ENCODE data around the gene BAHCC1. TPM values are rescaled to one million over a fixed set of nuclear protein-coding genes. Genes with fewer than 3 reads are reported as not detected.

The BAHCC1 gene
- total and polyA plus RNA-seq, 9 of the 15 experiments (the other 6 are each of a cell fraction or from before 2014, with no cell fraction given), result 0.14 to 26.9 (median 5.0) TPM

DNA sequence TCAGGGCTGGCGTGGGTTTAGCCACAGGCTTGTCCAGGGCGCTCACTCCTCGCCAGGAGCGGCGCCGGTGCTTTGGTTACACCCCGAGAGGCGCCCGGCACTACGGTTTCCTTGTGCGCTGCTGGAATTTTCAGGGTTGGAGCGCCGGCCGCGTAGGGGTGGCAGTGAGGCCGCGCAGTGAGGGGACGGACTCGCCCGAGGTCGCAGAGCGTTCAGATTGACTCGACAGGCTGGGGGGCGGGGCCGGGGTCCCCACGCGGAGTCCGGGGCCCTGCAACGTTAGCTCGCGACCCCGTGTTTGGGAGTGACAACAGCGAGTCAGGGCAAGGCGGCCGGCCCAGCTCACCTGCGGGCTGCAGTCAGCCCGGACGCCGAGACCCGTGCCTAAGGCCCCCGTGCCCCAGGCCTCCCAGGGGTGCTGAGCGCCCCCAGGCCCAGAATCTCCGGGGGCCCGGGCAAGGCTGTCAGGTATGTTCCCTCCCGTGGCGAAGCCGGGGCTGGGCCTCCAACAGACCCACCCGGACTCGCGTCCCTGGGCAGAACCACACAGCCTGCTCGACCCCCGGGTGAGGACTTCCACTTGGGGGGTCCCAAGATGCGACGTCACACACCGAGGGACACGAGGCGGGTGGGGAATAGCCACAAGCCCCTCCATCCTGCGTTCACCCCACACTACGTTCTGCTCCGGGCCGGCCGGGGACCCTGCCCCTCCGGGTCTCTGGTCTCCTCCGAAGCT lies 118.7 kb downstream of the BAHCC1 start:
- POLR2A ChIA-PET, result interaction anchor here (0.6 to 6.4 kb wide), 7 partner anchors 15 to 690 kb away, joined by 3 to 132 read pairs (median 3); no protein-coding TSS in a partner anchor
- Histone ChIP-seq H3K9me3 (replicated peaks; ENCODE audit: control insufficient read depth, insufficient read depth, low read depth, low read length) (0 out of 2 replicates have a peak, but pooled peaks cover 1% of the 10 kb centered on the region), H3K36me3 (ENCODE audit: control insufficient read depth, insufficient read depth, low read length) (peaks cover 35% of the 10 kb centered on the region), H3K4me1 (replicated peaks in 1 of 2; ENCODE audit: control insufficient read depth in 2 of 2, insufficient read depth in 2 of 2, low read length in 2 of 2) (peaks cover 35 to 78% of the 10 kb centered on the region in 2 experiments), H3K79me2 (ENCODE audit: control insufficient read depth, insufficient read depth, low read length) (peaks cover 37% of the 10 kb centered on the region), H3K4me2 (ENCODE audit: insufficient read depth, low read length) (peak overlapping the region; percentile 72), H3K4me3 (peak overlapping the region; percentile 58), H3K27ac (ENCODE audit: extremely low read depth, low read depth, low read length) (peak overlapping the region; percentile 96), H3K9me1 (ENCODE audit: control insufficient read depth, insufficient read depth, low read length) (peaks cover 9% of the 10 kb centered on the region), H4K20me1 (replicated peaks; ENCODE audit: control insufficient read depth, insufficient read depth, low read length) (peaks cover 33% of the 10 kb centered on the region), H3K27me3 (ENCODE audit: control insufficient read depth in 2 of 2, insufficient read depth in 2 of 2, low read length in 2 of 2) (no peaks in the 10 kb centered on the region), H2AFZ (ENCODE audit: low read depth, low read length) (peak overlapping the region; percentile 58; the same call in 1 of the 2 replicates), H3K9ac (ENCODE audit: insufficient read depth in 1 of 2, low read depth in 2 of 2, low read length in 2 of 2) (peak overlapping the region; percentile 98)
- in situ Hi-C loops (cut with MboI) (no loop called here), intact Hi-C loops (cut with micrococcal nuclease) (no loop called here)
- BruUV-seq (replicated peaks), result no TSS peak
- FAIRE-seq (no peak), DNase-seq (ENCODE audit: extremely low read depth in 1 of 4, low spot score in 3 of 4) (peak in 2 of 4 experiments; percentile 29 to 47), ATAC-seq (no peak)
- CTCF ChIA-PET (ENCODE audit: low intra/inter-chr PET ratio), result no interaction called here
- 66% methylated on average over 48 of the region's 64 CpGs for WGBS (ENCODE audit: insufficient coverage, low coverage, missing lambda C conversion rate)
- TF ChIP-seq ZNF395 (CRISPR knock-in tag; IDR thresholded peaks at IDR 0.05) (peak; percentile 19; the same call in 1 of the 2 replicates), RBBP5 (IDR thresholded peaks at IDR 0.05; ENCODE audit: borderline replicate concordance, insufficient read depth, low read length, poor library complexity, severe bottlenecking) (no peak), TOE1 (IDR thresholded peaks at IDR 0.05; ENCODE audit: borderline replicate concordance) (no peak), TOE1 (CRISPR knock-in tag; IDR thresholded peaks at IDR 0.05; ENCODE audit: borderline replicate concordance, low read depth) (no peak), FIP1L1 (IDR thresholded peaks at IDR 0.05; ENCODE audit: low read depth, low read length, poor library complexity, severe bottlenecking) (no peak), RBM14 (IDR thresholded peaks at IDR 0.05; ENCODE audit: borderline replicate concordance, insufficient read depth, low read depth, low read length) (no peak), NR2C1 (IDR thresholded peaks at IDR 0.05) (no peak), NR2C1 (tag; IDR thresholded peaks at IDR 0.05) (no peak), ZBTB33 (CRISPR knock-in tag; IDR thresholded peaks at IDR 0.05) (peak; percentile 80; the same call in 1 of the 2 replicates), ZNF143 (CRISPR knock-in tag; IDR thresholded peaks at IDR 0.05) (no peak)
- TF ChIP-seq, protein P1, sequence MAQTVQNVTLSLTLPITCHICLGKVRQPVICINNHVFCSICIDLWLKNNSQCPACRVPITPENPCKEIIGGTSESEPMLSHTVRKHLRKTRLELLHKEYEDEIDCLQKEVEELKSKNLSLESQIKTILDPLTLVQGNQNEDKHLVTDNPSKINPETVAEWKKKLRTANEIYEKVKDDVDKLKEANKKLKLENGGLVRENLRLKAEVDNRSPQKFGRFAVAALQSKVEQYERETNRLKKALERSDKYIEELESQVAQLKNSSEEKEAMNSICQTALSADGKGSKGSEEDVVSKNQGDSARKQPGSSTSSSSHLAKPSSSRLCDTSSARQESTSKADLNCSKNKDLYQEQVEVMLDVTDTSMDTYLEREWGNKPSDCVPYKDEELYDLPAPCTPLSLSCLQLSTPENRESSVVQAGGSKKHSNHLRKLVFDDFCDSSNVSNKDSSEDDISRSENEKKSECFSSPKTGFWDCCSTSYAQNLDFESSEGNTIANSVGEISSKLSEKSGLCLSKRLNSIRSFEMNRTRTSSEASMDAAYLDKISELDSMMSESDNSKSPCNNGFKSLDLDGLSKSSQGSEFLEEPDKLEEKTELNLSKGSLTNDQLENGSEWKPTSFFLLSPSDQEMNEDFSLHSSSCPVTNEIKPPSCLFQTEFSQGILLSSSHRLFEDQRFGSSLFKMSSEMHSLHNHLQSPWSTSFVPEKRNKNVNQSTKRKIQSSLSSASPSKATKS (CRISPR knock-in tag; IDR thresholded peaks at IDR 0.05), result no peak
- TF ChIP-seq, protein P2, sequence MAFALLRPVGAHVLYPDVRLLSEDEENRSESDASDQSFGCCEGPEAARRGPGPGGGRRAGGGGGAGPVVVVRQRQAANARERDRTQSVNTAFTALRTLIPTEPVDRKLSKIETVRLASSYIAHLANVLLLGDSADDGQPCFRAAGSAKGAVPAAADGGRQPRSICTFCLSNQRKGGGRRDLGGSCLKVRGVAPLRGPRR (CRISPR knock-in tag; IDR thresholded peaks at IDR 0.05), result no peak
